BJ (cell line): Measurements from ENCODE around the gene CDK11A. TPM values are rescaled to one million over a fixed set of nuclear protein-coding genes. Genes with fewer than 3 reads are reported as not detected.

Source experiments
- CTCF ChIA-PET: fragments of 350-600 bp; formaldehyde crosslinking; extraction: SDS; loops from one replicate; lab custom pipeline; 2021; ENCODE audit warnings: antibody characterized with exemption, inconsistent platforms; lab: Yijun Ruan, JAX
- POLR2A ChIA-PET: fragments of 300-600 bp; sonication (Branson Sonifier 250); formaldehyde crosslinking; extraction: SDS; loops from one replicate; lab custom pipeline; 2021; ENCODE audit warnings: antibody characterized with exemption; lab: Charles Lee
- DNase-seq: peaks from one replicate; pipeline ENCODE4 v3.0.0-alpha.2; 2011; ENCODE audit warnings: low read depth
- H3K27me3 ChIP-seq: 2 replicates; pipeline ENCODE4 v1.6.0; 2011; ENCODE audit warnings: low read length; ENCODE audit not compliant: control insufficient read depth, insufficient read depth
- H3K36me3 ChIP-seq: 2 replicates; pipeline ENCODE4 v1.5.1; 2011; ENCODE audit warnings: low read length; ENCODE audit not compliant: control insufficient read depth, insufficient read depth
- H3K4me3 ChIP-seq: 2 replicates; pipeline ENCODE4 v1.5.1; 2011; ENCODE audit warnings: low read depth, mild to moderate bottlenecking, control low read depth, low read length
- polyA plus RNA-seq: library from polyadenylated mRNA; depleted of rRNA; stranded (reverse); fragments of >200 nt; gene quantifications from 2 replicates; pipeline ENCODE4 v1.2.3, GENCODE V29; 2011
- TF ChIP-seq, protein P1 (sequence below): IDR thresholded peaks from 2 replicates; pipeline ENCODE4 v1.5.1; 2011; ENCODE audit warnings: low read depth, mild to moderate bottlenecking, control low read depth, inconsistent platforms, low read length, moderate library complexity; ENCODE audit not compliant: insufficient read depth

The CDK11A gene
- polyA plus RNA-seq, 1 experiment, result 8.1 TPM

DNA sequence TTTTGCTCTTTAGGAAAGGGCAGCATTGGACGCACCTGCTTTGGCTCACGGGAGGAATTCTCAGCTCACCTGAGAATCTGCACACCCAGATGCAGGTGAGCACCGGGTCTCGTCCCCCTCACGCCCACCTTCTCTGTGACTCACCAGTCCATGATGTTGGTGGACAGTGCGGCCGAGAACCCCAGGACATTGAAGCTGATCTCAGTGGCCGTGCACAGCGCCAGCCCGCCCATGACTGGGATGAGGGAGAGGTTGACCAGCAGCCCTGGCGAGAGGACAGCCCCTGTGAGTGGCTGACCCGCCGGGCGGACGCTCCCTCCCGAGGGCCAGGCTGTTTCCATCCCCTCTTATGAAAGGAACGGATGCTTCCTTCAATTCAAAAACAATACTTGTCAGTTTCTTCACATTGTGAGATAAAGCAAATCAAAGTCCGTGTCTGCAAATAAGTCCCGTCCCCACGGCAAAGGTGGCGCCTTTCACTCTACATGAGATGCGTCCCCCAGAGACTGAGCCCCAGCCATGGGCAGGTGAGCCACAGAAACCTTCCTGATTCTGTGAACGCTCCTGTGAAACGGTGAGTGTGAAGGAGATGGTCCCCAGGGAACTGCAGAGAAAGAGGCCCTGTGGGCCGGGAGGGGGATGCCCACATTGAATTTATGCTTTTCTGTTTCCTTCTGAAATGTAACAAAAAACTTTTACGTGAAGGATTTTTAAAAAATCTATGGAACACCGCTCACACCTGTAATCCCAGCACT, 52.6 kb downstream of the CDK11A start:
- TF ChIP-seq, protein P1, sequence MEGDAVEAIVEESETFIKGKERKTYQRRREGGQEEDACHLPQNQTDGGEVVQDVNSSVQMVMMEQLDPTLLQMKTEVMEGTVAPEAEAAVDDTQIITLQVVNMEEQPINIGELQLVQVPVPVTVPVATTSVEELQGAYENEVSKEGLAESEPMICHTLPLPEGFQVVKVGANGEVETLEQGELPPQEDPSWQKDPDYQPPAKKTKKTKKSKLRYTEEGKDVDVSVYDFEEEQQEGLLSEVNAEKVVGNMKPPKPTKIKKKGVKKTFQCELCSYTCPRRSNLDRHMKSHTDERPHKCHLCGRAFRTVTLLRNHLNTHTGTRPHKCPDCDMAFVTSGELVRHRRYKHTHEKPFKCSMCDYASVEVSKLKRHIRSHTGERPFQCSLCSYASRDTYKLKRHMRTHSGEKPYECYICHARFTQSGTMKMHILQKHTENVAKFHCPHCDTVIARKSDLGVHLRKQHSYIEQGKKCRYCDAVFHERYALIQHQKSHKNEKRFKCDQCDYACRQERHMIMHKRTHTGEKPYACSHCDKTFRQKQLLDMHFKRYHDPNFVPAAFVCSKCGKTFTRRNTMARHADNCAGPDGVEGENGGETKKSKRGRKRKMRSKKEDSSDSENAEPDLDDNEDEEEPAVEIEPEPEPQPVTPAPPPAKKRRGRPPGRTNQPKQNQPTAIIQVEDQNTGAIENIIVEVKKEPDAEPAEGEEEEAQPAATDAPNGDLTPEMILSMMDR, result no peak
- no peaks in the 10 kb centered on the region for H3K27me3 ChIP-seq
- no peak overlapping the region for H3K4me3 ChIP-seq
- ChIA-PET CTCF (interaction anchor here (1.5 kb wide), 1 partner anchor 9 kb away, joined by 3 read pairs; no protein-coding TSS in a partner anchor), POLR2A (no interaction called here)
- peaks cover 16% of the 10 kb centered on the region for H3K36me3 ChIP-seq
- DNase-seq, result no peak

DNA sequence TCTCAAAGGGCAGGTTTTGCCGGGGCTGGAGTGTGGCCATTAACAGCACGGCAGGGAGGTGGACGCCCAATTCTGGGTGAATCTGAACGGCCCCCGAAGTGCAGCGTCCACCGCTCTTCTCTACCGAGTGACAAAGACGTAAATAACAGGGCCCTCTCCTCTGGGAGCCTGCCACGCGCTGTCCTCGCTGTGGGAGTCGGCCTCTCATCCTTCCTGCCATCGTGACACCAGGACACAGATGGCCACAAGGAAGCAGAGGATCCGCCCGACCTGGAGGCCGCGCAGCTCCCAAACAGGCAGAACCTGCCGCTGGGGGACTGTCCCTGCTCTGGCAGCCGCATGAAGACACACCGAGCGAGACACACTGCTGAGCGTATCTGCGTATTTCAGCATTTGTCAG, 53.3 kb downstream of the CDK11A start:
- Histone ChIP-seq H3K27me3 (no peaks in the 10 kb centered on the region), H3K36me3 (peaks cover 23% of the 10 kb centered on the region), H3K4me3 (no peak overlapping the region)
- ChIA-PET POLR2A (no interaction called here), CTCF (interaction anchor here (1.5 kb wide), 1 partner anchor 10 kb away, joined by 3 read pairs; no protein-coding TSS in a partner anchor)
- TF ChIP-seq, protein P1, result no peak
- DNase-seq, result no peak

DNA sequence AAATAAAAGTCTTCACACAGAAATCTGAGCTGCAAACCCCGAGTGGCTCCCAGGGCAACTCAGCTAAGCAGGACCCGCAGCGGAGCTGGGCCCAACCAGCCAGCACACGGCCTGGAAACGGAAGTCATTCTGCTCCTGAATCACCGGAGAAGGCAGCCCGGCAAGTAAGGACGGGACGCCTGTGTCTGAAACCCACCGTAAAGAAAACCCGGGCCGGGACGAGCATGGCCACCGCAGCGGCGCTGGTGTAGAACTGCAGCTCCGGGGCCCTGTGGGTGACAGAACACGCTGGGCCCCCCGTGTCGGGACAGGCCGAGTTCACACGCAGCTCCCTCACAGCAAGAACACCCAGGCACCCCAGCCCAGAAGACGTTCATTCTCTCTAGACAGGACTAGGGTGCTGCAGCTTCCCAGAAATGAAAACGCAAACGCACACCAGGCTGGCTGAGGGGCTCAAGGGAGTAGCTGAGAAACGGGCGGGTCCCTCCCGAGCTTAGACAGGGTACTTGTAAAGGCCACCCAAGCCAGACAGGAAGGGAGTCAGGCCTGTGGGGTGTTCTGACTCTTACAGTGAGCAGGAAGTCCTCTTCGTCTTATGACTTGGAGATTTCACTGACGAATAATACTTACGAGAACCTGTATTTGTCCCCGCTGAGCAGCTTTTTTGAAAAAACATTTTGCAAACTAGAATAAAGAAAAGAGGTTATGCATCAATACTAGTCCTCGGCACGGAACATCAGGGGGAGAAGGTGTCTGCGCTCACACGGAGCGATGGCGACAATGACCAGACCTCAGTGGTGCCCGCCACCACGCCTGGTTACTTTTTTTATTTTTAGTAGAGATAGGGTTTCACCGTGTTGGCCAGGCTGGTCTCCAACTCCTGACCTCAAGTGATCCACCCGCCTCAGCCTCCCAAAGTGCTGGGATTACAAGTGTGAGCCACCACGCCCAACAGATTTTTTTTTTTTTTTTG, 54.4 kb downstream of the CDK11A start:
- no peak for DNase-seq
- Histone ChIP-seq H3K27me3 (no peaks in the 10 kb centered on the region), H3K36me3 (peaks cover 34% of the 10 kb centered on the region), H3K4me3 (no peak overlapping the region)
- TF ChIP-seq, protein P1, result no peak
- ChIA-PET CTCF (interaction anchor here (1.1 to 1.5 kb wide), 2 partner anchors 10 to 11 kb away, joined by 3 read pairs; no protein-coding TSS in a partner anchor), POLR2A (no interaction called here)

DNA sequence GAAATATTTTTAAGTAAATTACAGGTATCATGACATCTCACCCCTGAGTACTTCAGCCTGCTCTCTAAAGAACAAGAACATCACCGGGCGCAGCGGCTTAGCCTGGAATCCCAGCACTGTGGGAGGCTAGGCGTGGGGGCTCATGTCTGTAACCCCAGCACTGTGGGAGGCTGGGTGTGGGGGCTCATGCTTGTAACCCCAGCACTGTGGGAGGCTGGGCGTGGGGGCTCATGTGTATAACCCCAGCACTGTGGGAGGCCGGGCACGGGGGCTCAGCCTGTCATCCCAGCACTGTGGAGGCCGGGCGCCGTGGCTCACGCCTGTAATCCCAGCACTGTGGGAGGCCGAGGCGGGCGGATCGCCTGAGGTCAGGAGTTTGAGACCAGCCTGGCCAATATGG, 57.6 kb downstream of the CDK11A start:
- no peak overlapping the region for H3K4me3 ChIP-seq
- CTCF ChIA-PET, result interaction anchor here (1.2 kb wide), 1 partner anchor 63 kb away, joined by 6 read pairs; no protein-coding TSS in a partner anchor
- no peak for DNase-seq
- no peaks in the 10 kb centered on the region for H3K27me3 ChIP-seq
- peaks cover 30% of the 10 kb centered on the region for H3K36me3 ChIP-seq
- TF ChIP-seq, protein P1, result no peak
- POLR2A ChIA-PET, result no interaction called here
